ENCODE measurements around the gene UNC13C.

GRCh38 chr15:54045397-54045796 lies 67.2 kb downstream of the UNC13C start:
- TF ChIP-seq CTCF (conservative IDR thresholded peaks at IDR 0.05 in 1 of 2, IDR thresholded peaks at IDR 0.05 in 1 of 2; ENCODE audit: extremely low read depth in 1 of 2, insufficient read depth in 1 of 2, low read depth in 1 of 2, low read length in 2 of 2) (no peak), EZH2 (IDR thresholded peaks at IDR 0.05; ENCODE audit: borderline replicate concordance, low read length) (no peak)
